CD14-positive monocyte (primary cell): Measurements from ENCODE around the gene ALPI. TPM values are rescaled to one million over a fixed set of nuclear protein-coding genes. Genes with fewer than 3 reads are reported as not detected.

ENCODE experiments used
- DNase-seq, 3 donors: peaks; one replicate each; pipeline ENCODE4 v3.0.0-alpha.2; 2011 to 2022
- H2AFZ ChIP-seq: 2 replicates; pipeline ENCODE4 v1.6.0; 2012; ENCODE audit warnings: mild to moderate bottlenecking, low read depth, low read length, inconsistent platforms; ENCODE audit not compliant: insufficient read depth, poor library complexity, severe bottlenecking
- H3K27ac ChIP-seq, 2 donors: 1 replicate in 1 of 2; 2 replicates in 1 of 2; pipeline ENCODE4 v1.5.1; 2012 to 2013; ENCODE audit warnings: low read length in 2 of 2, control low read depth in 1 of 2, inconsistent platforms in 1 of 2, low read depth in 1 of 2, mild to moderate bottlenecking in 1 of 2
- H3K27me3 ChIP-seq, 2 donors: one replicate each; pipeline versions ENCODE4 v1.6.0 to v1.6.1; 2011 to 2013; ENCODE audit warnings: low read length in 2 of 2; ENCODE audit not compliant: control insufficient read depth in 2 of 2, insufficient read depth in 2 of 2
- H3K36me3 ChIP-seq, 2 donors: replicated peaks in 1 of 2; 1 replicate in 1 of 2; 2 replicates in 1 of 2; pipeline versions ENCODE4 v1.5.1 to v1.6.1; 2012 to 2013; ENCODE audit warnings: low read length in 2 of 2, control low read depth in 1 of 2, inconsistent platforms in 1 of 2, mild to moderate bottlenecking in 1 of 2; ENCODE audit not compliant: insufficient read depth in 2 of 2, control insufficient read depth in 1 of 2
- H3K4me1 ChIP-seq, 2 donors: 1 replicate in 1 of 2; 2 replicates in 1 of 2; pipeline versions ENCODE4 v1.5.1 to v1.6.1; 2012 to 2013; ENCODE audit warnings: low read length in 2 of 2, control low read depth in 1 of 2, inconsistent platforms in 1 of 2, mild to moderate bottlenecking in 1 of 2, moderate library complexity in 1 of 2; ENCODE audit not compliant: insufficient read depth in 2 of 2, control insufficient read depth in 1 of 2
- H3K4me2 ChIP-seq: replicated peaks from 2 replicates; pipeline ENCODE3; 2012; ENCODE audit warnings: low read length, moderate library complexity, mild to moderate bottlenecking; ENCODE audit not compliant: poor library complexity, severe bottlenecking; ENCODE audit errors: extremely low read depth
- H3K4me3 ChIP-seq, 3 experiments: fragments of 200-600 bp in 1 of 3; sonication (generic) in 1 of 3; replicated peaks in 1 of 3; 1 replicate in 2 of 3; 2 replicates in 1 of 3; pipeline ENCODE4 v1.5.1; 2011 to 2013; ENCODE audit warnings: low read length in 3 of 3, mild to moderate bottlenecking in 3 of 3, control low read depth in 2 of 3, low read depth in 2 of 3, inconsistent platforms in 1 of 3, moderate library complexity in 1 of 3
- H3K79me2 ChIP-seq: 2 replicates; pipeline ENCODE4 v1.6.0; 2012; ENCODE audit warnings: mild to moderate bottlenecking, control low read depth, inconsistent platforms, low read length, moderate library complexity; ENCODE audit not compliant: insufficient read depth
- H3K9ac ChIP-seq: 2 replicates; pipeline ENCODE4 v1.6.0; 2017; ENCODE audit warnings: low read length, mild to moderate bottlenecking; ENCODE audit not compliant: insufficient read depth, poor library complexity, severe bottlenecking
- H3K9me3 ChIP-seq, 2 donors: replicated peaks in 1 of 2; 1 replicate in 1 of 2; 2 replicates in 1 of 2; pipeline versions ENCODE4 v1.5.1 to v1.6.1; 2012 to 2013; ENCODE audit warnings: low read length in 2 of 2, control low read depth in 1 of 2; ENCODE audit not compliant: control insufficient read depth in 1 of 2, insufficient read depth in 1 of 2
- H4K20me1 ChIP-seq: 2 replicates; pipeline ENCODE4 v1.6.0; 2012; ENCODE audit warnings: mild to moderate bottlenecking, low read length, control low read depth, moderate library complexity; ENCODE audit not compliant: insufficient read depth
- H3K27ac Mint-ChIP-seq, 7 donors: one replicate each; pipeline ENCODE4 v1.8.0; 2020; ENCODE audit warnings: mild to moderate bottlenecking in 7 of 7, mixed read lengths in 7 of 7, moderate library complexity in 6 of 7, inconsistent platforms in 2 of 7
- H3K27me3 Mint-ChIP-seq, 3 donors: one replicate each; pipeline ENCODE4 v1.8.0; 2021 to 2022; ENCODE audit warnings: low read depth in 3 of 3, mild to moderate bottlenecking in 3 of 3, mixed read lengths in 3 of 3, moderate library complexity in 3 of 3, inconsistent platforms in 1 of 3
- H3K36me3 Mint-ChIP-seq, 2 donors: one replicate each; pipeline ENCODE4 v1.8.0; 2020; ENCODE audit warnings: mixed read lengths in 2 of 2, inconsistent platforms in 1 of 2, mild to moderate bottlenecking in 1 of 2
- H3K4me1 Mint-ChIP-seq: one replicate; pipeline ENCODE4 v1.8.0; 2020; ENCODE audit warnings: mild to moderate bottlenecking, mixed read lengths
- H3K4me3 Mint-ChIP-seq, 2 donors: one replicate each; pipeline ENCODE4 v1.8.0; 2020; ENCODE audit warnings: mild to moderate bottlenecking in 2 of 2, mixed read lengths in 2 of 2, moderate library complexity in 1 of 2
- H3K9me3 Mint-ChIP-seq, 7 donors: one replicate each; pipeline ENCODE4 v1.8.0; 2020 to 2022; ENCODE audit warnings: mixed read lengths in 7 of 7, mild to moderate bottlenecking in 6 of 7, moderate library complexity in 6 of 7, inconsistent platforms in 2 of 7
- CTCF ChIP-seq: fragments of 200-600 bp; IDR thresholded peaks from one replicate; pipeline ENCODE4 v1.8.0; 2022; ENCODE audit warnings: antibody characterized with exemption, mild to moderate bottlenecking
- WGBS: methylation state at CpG from one replicate; pipeline ENCODE4 v1.1.5; 2013; ENCODE audit warnings: missing lambda C conversion rate; ENCODE audit not compliant: insufficient coverage; 5-methylcytosine and 5-hydroxymethylcytosine counted together
- intact Hi-C, 2 donors: fragments of 100-400 bp; cut with micrococcal nuclease; formaldehyde crosslinking; loops; one replicate each; pipeline versions ENCODE4 v1.15.0 to v1.15.1; 2023
- polyA plus RNA-seq, 3 donors: library from polyadenylated mRNA; depleted of rRNA in 1 of 3; unstranded in 2 of 3; stranded (reverse) in 1 of 3; fragments of 300-500 nt in 2 of 3; fragments of >200 nt in 1 of 3; fragmentation: Illumina TruSeq in 2 of 3; gene quantifications; 1 replicate in 2 of 3; 2 replicates in 1 of 3; pipeline ENCODE4 v1.2.3, GENCODE V29; 2012 to 2021

The ALPI gene
- polyA plus RNA-seq, 3 donors, result not detected

- intact Hi-C loops, result loop anchor here in 1 of 2 donors (5.0 kb wide), 1 partner anchor 524 kb away; no protein-coding TSS in a partner anchor
Measured at GRCh38 chr2:232436381-232437194, 19.4 kb upstream of the ALPI start.

GRCh38 chr2:232437195-232437571, 18.8 kb upstream of the ALPI start:
- no peaks in the 10 kb centered on the region for H3K4me1 ChIP-seq
- no peak overlapping the region for H3K27ac ChIP-seq
- peaks cover 0 to 16% (median 13%) of the 10 kb centered on the region in 3 donors for H3K27me3 Mint-ChIP-seq
- intact Hi-C loops, result loop anchor here in 1 of 2 donors (5.0 kb wide), 1 partner anchor 525 kb away; no protein-coding TSS in a partner anchor
- no peak overlapping the region for H3K4me3 Mint-ChIP-seq
- DNase-seq, result no peak
- H2AFZ ChIP-seq, result no peak overlapping the region
- H3K9ac ChIP-seq, result no peak overlapping the region
- H3K36me3 Mint-ChIP-seq, result no peaks in the 10 kb centered on the region
- H4K20me1 ChIP-seq, result no peaks in the 10 kb centered on the region
- H3K36me3 ChIP-seq, result no peaks in the 10 kb centered on the region
- peaks cover 3% of the 10 kb centered on the region for H3K4me1 Mint-ChIP-seq
- no peaks in the 10 kb centered on the region for H3K9me3 Mint-ChIP-seq
- no peak overlapping the region for H3K4me3 ChIP-seq
- H3K79me2 ChIP-seq, result no peaks in the 10 kb centered on the region
- H3K27ac Mint-ChIP-seq, result no peak overlapping the region
- TF ChIP-seq CTCF, result no peak
- no peaks in the 10 kb centered on the region for H3K27me3 ChIP-seq
- WGBS, result 94% methylated on average over 12 of the region's 12 CpGs
- H3K4me2 ChIP-seq, result no peak overlapping the region
- no peaks in the 10 kb centered on the region for H3K9me3 ChIP-seq

More at GRCh38 chr2:232436381-232437194, 19.4 kb upstream of the ALPI start:
- Mint-ChIP-seq H3K4me1 (peaks cover 3% of the 10 kb centered on the region), H3K36me3 (no peaks in the 10 kb centered on the region), H3K27me3 (peaks cover 0 to 16% (median 13%) of the 10 kb centered on the region in 3 donors), H3K27ac (no peak overlapping the region), H3K4me3 (no peak overlapping the region), H3K9me3 (no peaks in the 10 kb centered on the region)
- Histone ChIP-seq H3K9me3 (no peaks in the 10 kb centered on the region), H3K27me3 (no peaks in the 10 kb centered on the region), H2AFZ (no peak overlapping the region), H3K27ac (no peak overlapping the region), H3K4me1 (no peaks in the 10 kb centered on the region), H3K36me3 (no peaks in the 10 kb centered on the region), H4K20me1 (no peaks in the 10 kb centered on the region), H3K4me2 (no peak overlapping the region), H3K9ac (no peak overlapping the region), H3K4me3 (no peak overlapping the region), H3K79me2 (no peaks in the 10 kb centered on the region)
- DNase-seq, result no peak
- 99% methylated on average over 12 of the region's 15 CpGs for WGBS
- TF ChIP-seq CTCF, result no peak
